ENCODE data around the gene CEP164. TPM values are rescaled to one million over a fixed set of nuclear protein-coding genes. Genes with fewer than 3 reads are reported as not detected.

CEP164 gene
- total and polyA plus RNA-seq, 10 of the 15 experiments (the other 5 are each of a cell fraction or from before 2014, with no cell fraction given) = 4.2 to 31.2 (median 20.2) TPM

DNA sequence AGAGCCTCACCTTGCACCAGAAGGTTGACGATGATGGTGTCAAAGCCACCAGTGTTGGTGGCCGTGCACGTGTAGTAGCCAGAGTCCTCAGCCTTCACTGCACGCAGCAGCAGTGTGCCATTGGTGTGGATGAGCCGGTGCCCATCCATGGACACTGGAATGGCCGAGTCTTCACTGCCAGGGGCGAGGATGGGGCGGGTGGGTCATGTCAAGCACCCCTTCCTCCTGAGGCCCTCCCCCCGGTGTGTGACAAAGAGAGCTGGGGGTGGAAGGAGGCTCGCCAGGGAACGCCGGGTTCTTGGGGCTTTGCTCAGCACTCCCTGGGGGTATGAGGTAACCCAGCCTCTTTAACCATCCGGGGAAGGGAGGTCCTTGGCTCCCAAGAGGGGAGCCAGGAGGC, 111.6 kb downstream of the CEP164 start:
- Histone ChIP-seq H3K36me3 (ENCODE audit: control insufficient read depth in 2 of 2, insufficient read depth in 2 of 2, low read length in 1 of 2) (no peaks in the 10 kb centered on the region), H3K27ac (ENCODE audit: control insufficient read depth, insufficient read depth) (no peak overlapping the region), H3K9ac (ENCODE audit: control insufficient read depth, insufficient read depth, low read length) (no peak overlapping the region), H4K20me1 (ENCODE audit: control insufficient read depth, insufficient read depth) (no peaks in the 10 kb centered on the region), H3K4me1 (ENCODE audit: control insufficient read depth, insufficient read depth, low read length) (peaks cover 15% of the 10 kb centered on the region), H3K4me2 (ENCODE audit: control insufficient read depth, insufficient read depth) (no peak overlapping the region), H3K79me2 (ENCODE audit: control insufficient read depth, insufficient read depth, low read length) (no peaks in the 10 kb centered on the region), H3K9me3 (replicated peaks; ENCODE audit: control insufficient read depth, insufficient read depth, low read length) (no peaks in the 10 kb centered on the region), H2AFZ (ENCODE audit: control insufficient read depth, low read depth, low read length) (no peak overlapping the region), H3K27me3 (replicated peaks in 1 of 2; ENCODE audit: control insufficient read depth in 2 of 2, insufficient read depth in 2 of 2, low read length in 1 of 2) (no peaks in the 10 kb centered on the region; a peak in 1 of 4 replicates), H3K4me3 (no peak overlapping the region)
- ATAC-seq (no peak), DNase-seq (ENCODE audit: low read depth, low spot score) (no peak), FAIRE-seq (no peak)
- POLR2A ChIA-PET = no interaction called here
- no TSS peak for BruUV-seq (replicated peaks)
- no peak for TF ChIP-seq POLR2A (IDR thresholded peaks at IDR 0.05; ENCODE audit: low read depth, low read length)
- TF ChIP-seq ZBTB11 (CRISPR knock-in tag; IDR thresholded peaks at IDR 0.05) = no peak
- TF ChIP-seq IKZF2 (IDR thresholded peaks at IDR 0.05) = no peak
- no peak for TF ChIP-seq FOS (IDR thresholded peaks at IDR 0.05; ENCODE audit: borderline replicate concordance, extremely low read depth, insufficient read length)
- TF ChIP-seq ZZZ3 (IDR thresholded peaks at IDR 0.05; ENCODE audit: control insufficient read depth, insufficient read length, low read depth) = no peak
- no peak for TF ChIP-seq ZNF217 (IDR thresholded peaks at IDR 0.05)
- TF ChIP-seq NFYA (IDR thresholded peaks at IDR 0.05; ENCODE audit: borderline replicate concordance, low read depth, low read length) = no peak
- in situ Hi-C loops (cut with MboI) = loop anchor here (25.0 kb wide), 1 partner anchor 623 kb away; no protein-coding TSS in a partner anchor
- RAD21 ChIA-PET (ENCODE audit: unreplicated experiment) = interaction anchor here (0.9 kb wide), 1 partner anchor 376 kb away, joined by 3 read pairs; no protein-coding TSS in a partner anchor
- intact Hi-C loops (cut with micrococcal nuclease; ENCODE audit: unreplicated experiment) = no loop called here
- CTCF ChIA-PET = interaction anchor here (0.6 to 0.7 kb wide), 2 partner anchors 184 to 404 kb away, joined by 3 read pairs; no protein-coding TSS in a partner anchor
- 18% methylated on average over 13 of the region's 13 CpGs for WGBS (ENCODE audit: insufficient coverage, insufficient replicate concordance, low lambda C conversion rate, missing lambda C conversion rate)
- SMC1A ChIA-PET (ENCODE audit: uncharacterized antibody, unreplicated experiment) = interaction anchor here (0.7 kb wide), 1 partner anchor 196 kb away, joined by 4 read pairs; no protein-coding TSS in a partner anchor

All from GM12878 (cell line).